C4-2B (cell line): Measurements from ENCODE around the gene SELENOO.

ENCODE experiments used
- CTCF ChIP-seq: fragments of 450-650 bp; conservative IDR thresholded peaks from 2 replicates; pipeline ENCODE4 v1.5.1; 2017; ENCODE audit warnings: mild to moderate bottlenecking
- ZFX ChIP-seq: fragments of 450-650 bp; IDR thresholded peaks from 2 replicates; pipeline ENCODE4 v1.6.1; 2017

- TF ChIP-seq CTCF (peak; percentile 68), ZFX (no peak)
Measured at GRCh38 chr22:50206599-50206998, 5.8 kb downstream of the SELENOO start.
